ENCODE results near the gene NCAPH2.

Gene NCAPH2

DNA sequence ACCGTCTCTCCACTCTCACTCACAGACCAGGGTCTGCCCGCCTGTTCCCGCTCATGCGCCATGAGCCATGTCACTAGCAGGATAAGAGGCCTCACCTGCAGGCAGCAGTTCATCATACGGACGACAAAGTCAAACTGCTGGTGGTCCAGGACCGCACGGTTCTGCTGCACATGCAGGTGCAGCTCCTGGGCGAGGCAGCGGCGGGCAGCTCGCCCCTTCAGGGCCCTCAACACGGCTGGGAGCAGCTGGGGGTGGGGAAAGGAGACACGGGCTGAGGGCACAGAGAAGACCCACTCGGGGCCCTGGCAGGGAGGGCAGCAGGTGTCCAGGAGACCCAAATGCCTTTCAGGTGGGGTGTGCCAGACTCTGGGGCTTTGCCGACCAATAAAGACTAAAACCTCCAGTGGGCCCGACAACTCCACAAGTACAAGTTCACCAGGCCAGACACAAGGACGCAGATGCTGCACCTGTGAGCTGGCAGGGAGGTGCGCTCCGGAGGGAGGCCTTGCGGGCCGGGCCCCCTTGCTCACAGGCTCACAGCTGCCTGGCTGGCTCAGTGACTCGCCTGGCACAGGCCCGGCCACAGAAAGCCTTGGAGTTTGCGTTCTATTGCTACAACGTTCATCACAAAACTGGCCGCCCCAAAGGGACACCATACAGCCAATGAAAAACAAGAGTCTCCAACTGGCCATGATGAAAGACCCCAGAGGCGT is 44.7 kb upstream of the NCAPH2 start:
- in situ Hi-C loops (cut with MboI; ENCODE audit: low sequenced_read_pairs, unreplicated experiment), result no loop called here
- TF ChIP-seq, protein P1, sequence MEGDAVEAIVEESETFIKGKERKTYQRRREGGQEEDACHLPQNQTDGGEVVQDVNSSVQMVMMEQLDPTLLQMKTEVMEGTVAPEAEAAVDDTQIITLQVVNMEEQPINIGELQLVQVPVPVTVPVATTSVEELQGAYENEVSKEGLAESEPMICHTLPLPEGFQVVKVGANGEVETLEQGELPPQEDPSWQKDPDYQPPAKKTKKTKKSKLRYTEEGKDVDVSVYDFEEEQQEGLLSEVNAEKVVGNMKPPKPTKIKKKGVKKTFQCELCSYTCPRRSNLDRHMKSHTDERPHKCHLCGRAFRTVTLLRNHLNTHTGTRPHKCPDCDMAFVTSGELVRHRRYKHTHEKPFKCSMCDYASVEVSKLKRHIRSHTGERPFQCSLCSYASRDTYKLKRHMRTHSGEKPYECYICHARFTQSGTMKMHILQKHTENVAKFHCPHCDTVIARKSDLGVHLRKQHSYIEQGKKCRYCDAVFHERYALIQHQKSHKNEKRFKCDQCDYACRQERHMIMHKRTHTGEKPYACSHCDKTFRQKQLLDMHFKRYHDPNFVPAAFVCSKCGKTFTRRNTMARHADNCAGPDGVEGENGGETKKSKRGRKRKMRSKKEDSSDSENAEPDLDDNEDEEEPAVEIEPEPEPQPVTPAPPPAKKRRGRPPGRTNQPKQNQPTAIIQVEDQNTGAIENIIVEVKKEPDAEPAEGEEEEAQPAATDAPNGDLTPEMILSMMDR (IDR thresholded peaks at IDR 0.05; ENCODE audit: borderline replicate concordance, control extremely low read depth, extremely low read depth, insufficient read depth, missing control alignments), result no peak
- DNase-seq (ENCODE audit: low spot score), result no peak

DNA sequence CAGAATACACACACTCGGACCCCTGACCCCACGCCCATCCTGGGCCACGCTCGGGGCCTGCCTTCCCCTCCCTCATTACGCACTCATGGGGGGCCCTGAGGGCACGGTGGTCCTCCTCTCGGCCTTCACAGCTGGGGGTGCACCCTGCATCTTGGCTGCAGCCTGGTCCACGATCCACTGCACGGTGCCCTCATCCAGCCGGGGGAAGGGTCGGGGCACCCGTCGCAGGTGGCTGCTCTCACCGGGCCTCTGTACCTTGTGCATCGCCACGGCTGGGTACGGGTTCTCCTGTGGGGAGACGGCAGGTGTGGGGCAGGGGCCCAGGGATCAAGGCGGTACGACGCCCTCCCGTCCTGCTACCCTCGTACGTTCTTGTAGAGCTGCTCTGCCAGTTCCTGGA is 43.6 kb upstream of the NCAPH2 start:
- in situ Hi-C loops (cut with MboI; ENCODE audit: low sequenced_read_pairs, unreplicated experiment), result no loop called here
- no peak for DNase-seq (ENCODE audit: low spot score)
- TF ChIP-seq, protein P1 (IDR thresholded peaks at IDR 0.05; ENCODE audit: borderline replicate concordance, control extremely low read depth, extremely low read depth, insufficient read depth, missing control alignments), result no peak

DNA sequence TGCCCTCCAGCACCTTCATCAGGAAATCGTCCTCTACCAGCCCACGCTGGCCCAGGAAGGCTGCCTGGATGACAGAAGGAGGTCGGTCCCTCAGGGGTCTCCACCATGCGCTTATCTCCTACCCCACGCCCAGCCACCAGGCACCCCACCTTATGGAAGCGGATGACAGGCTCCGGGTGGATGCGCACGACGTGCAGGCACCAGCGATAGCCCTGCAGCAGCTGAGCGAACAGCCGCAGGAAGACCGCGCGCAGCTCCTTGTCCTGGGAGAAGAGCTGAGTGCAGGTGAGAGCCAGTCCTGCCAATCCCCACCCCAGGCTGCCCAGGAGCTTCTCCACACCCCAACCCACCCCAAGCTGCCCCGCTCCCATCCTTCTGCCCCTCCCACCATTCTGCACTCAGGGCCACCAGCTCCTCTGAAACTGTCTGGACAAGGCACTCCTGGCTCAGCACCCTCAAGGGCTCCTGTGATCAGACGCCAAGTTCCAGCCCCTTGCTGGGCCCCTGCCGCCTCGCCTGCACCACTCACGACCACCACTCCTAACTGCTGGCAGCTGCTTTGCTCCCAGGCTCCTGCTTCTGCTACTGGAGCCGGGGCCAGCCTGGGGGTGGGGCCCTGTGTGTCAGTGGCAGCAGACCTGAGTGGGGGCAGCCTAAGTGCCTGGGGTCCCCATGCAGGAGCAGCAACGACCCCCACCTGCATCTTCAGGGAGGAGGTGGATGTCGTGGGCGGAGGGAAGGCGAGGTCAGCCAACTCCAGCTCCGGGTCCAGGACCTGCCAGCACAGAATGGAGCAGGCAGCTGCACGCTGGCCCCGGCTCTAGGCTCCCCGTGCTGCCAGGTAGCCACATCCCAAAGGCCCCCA is 42.7 kb upstream of the NCAPH2 start:
- in situ Hi-C loops (cut with MboI; ENCODE audit: low sequenced_read_pairs, unreplicated experiment), result no loop called here
- TF ChIP-seq, protein P1 (IDR thresholded peaks at IDR 0.05; ENCODE audit: borderline replicate concordance, control extremely low read depth, extremely low read depth, insufficient read depth, missing control alignments), result no peak
- no peak for DNase-seq (ENCODE audit: low spot score)

DNA sequence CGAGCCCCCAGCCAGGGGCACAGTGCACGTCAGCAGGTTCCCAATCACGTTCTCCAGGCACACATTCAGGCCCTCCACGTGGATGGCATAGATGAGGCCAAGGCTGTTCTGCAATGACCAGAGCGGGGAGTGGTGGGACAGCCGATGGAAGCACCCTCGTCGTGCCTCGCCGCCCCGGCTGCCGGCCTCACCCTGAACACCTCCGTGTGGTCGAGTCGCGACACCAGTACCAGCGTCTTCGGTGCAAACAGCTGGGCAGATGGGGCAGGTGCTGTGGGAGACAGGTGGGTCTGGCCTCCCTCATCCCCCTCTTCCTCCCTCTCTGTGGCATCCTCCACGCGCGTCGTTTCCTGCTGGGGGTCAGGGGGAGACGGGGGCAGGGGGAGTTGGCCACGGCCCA is 40.7 kb upstream of the NCAPH2 start:
- in situ Hi-C loops (cut with MboI; ENCODE audit: low sequenced_read_pairs, unreplicated experiment), result no loop called here
- TF ChIP-seq, protein P1 (IDR thresholded peaks at IDR 0.05; ENCODE audit: borderline replicate concordance, control extremely low read depth, extremely low read depth, insufficient read depth, missing control alignments), result no peak
- DNase-seq (ENCODE audit: low spot score), result no peak

DNA sequence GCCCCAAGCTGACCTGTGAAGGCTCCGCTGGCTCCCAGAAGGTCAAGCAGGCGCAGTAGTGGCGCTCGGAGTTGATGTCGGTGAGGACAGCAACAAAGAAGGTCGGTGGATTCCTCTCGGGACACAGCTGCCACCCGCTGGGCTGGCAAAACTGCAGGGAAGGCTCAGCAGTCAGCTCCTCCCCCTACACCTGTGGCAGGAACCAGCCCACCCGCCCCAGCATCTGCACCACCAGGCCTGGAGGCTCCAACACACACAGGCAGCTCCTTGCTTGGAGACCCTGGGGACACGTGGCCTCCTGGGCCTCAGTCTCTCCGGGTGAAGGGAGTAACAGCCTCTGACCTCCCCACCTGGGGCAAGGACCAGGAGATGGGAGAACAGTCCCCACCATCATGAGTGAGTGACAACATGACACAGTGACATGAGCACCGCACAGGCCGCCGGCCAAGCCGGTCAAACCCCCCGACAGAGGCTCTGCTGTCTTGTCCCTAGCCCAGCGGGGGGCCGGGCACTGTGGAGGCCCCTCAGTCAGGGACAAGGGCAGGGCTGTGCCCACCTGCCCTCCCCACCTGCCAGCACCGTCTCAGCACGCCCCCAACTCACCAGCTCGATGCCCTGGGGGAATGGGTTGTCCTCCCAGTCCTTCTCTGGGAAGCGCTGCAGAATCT is 40.1 kb upstream of the NCAPH2 start:
- DNase-seq (ENCODE audit: low spot score), result no peak
- in situ Hi-C loops (cut with MboI; ENCODE audit: low sequenced_read_pairs, unreplicated experiment), result no loop called here
- TF ChIP-seq, protein P1 (IDR thresholded peaks at IDR 0.05; ENCODE audit: borderline replicate concordance, control extremely low read depth, extremely low read depth, insufficient read depth, missing control alignments), result no peak

DNA sequence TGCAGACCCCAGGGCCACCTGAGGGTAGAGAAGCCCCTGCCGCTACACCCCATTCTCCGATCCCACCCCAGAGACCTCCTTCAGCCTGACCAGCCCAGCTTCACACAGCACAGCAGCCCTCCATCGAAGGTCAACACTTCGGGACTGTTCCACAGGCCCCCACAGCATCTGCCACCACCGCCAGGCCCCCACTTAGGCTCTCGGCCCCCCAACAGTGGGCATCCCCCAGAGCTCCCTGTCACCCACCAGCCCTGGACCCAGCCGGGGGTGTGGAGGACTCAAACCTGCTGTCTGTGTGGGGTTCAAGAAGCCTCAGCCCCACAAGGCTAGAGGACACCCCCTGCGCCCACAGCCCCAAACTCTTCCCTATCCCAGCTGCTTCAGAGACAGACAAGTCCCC is 39.4 kb upstream of the NCAPH2 start:
- TF ChIP-seq, protein P1 (IDR thresholded peaks at IDR 0.05; ENCODE audit: borderline replicate concordance, control extremely low read depth, extremely low read depth, insufficient read depth, missing control alignments), result no peak
- in situ Hi-C loops (cut with MboI; ENCODE audit: low sequenced_read_pairs, unreplicated experiment), result no loop called here
- no peak for DNase-seq (ENCODE audit: low spot score)
